Sigmoid colon (tissue), 3 donors: Measurements from ENCODE around the gene TMEM208.

ENCODE experiments used
- POLR2A ChIP-seq, 2 donors: fragments of 450-650 bp; IDR thresholded peaks; one replicate each; pipeline ENCODE4 v1.6.1; 2016; ENCODE audit warnings: antibody characterized with exemption in 2 of 2, mild to moderate bottlenecking in 2 of 2, moderate library complexity in 2 of 2
- TF ChIP-seq, protein P1 (sequence below), 4 experiments: fragments of 450-650 bp in 3 of 4; fragments of 200-600 bp in 1 of 4; IDR thresholded peaks; one replicate each; pipeline ENCODE4 v1.5.1; 2016 to 2019; ENCODE audit warnings: antibody characterized with exemption in 4 of 4, mild to moderate bottlenecking in 3 of 4, moderate library complexity in 2 of 4

DNA sequence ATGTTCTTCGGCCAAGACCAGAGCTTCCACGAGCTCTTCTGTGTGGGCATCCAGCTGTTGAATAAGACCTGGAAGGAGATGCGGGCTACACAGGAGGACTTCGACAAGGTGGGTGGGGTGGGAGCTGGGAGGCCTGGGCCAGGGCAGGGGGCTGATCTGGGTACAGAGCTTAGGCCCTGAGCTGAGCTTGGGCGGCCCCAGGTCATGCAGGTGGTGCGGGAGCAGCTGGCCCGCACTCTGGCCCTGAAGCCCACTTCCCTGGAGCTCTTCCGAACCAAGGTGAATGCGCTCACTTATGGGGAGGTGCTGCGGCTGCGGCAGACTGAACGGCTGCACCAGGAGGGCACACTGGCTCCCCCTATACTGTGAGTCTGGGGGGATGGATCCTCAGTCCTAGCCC lies 24.5 kb upstream of the TMEM208 start:
- TF ChIP-seq, protein P1, sequence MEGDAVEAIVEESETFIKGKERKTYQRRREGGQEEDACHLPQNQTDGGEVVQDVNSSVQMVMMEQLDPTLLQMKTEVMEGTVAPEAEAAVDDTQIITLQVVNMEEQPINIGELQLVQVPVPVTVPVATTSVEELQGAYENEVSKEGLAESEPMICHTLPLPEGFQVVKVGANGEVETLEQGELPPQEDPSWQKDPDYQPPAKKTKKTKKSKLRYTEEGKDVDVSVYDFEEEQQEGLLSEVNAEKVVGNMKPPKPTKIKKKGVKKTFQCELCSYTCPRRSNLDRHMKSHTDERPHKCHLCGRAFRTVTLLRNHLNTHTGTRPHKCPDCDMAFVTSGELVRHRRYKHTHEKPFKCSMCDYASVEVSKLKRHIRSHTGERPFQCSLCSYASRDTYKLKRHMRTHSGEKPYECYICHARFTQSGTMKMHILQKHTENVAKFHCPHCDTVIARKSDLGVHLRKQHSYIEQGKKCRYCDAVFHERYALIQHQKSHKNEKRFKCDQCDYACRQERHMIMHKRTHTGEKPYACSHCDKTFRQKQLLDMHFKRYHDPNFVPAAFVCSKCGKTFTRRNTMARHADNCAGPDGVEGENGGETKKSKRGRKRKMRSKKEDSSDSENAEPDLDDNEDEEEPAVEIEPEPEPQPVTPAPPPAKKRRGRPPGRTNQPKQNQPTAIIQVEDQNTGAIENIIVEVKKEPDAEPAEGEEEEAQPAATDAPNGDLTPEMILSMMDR (IDR thresholded peaks at IDR 0.05), result no peak
- no peak for TF ChIP-seq POLR2A (IDR thresholded peaks at IDR 0.05)
